GM04504 (cell line): ENCODE results near the gene ANKRD20A1.
"Not testable (repeated sequence)": the region's sequence is repeated elsewhere in the genome, so short reads cannot be mapped to it uniquely, and the experiment has no call there.

ENCODE experiments used
- DNase-seq: peaks from one replicate; pipeline ENCODE4 v3.0.0-alpha.2; 2012; ENCODE audit warnings: low read depth

The ANKRD20A1 gene

GRCh38 chr9:67858871-67859270 lies at the start of gene ANKRD20A1:
Gene ANKRD20A1, plus strand, starts transcription at chr9:67858931. Its CDS starts 496 bp downstream, at chr9:67859427.
- DNase-seq = not testable (repeated sequence)

GRCh38 chr9:67832088-67832487 lies 26.6 kb upstream of the ANKRD20A1 start:
- not testable (repeated sequence) for DNase-seq
